ENCODE measurements around the gene ANKRD34C. TPM values are rescaled to one million over a fixed set of nuclear protein-coding genes. Genes with fewer than 3 reads are reported as not detected.

ANKRD34C gene
- polyA plus RNA-seq, 2 of the 4 experiments (the other 2 are of a cell fraction): not detected

GRCh38 chr15:79243723-79244122, 38.8 kb upstream of the ANKRD34C start:
- Histone ChIP-seq H3K4me3 (no peak overlapping the region), H3K4me1 (no peaks in the 10 kb centered on the region), H3K9me3 (no peaks in the 10 kb centered on the region), H3K4me2 (no peak overlapping the region), H3K27ac (no peak overlapping the region)
- POLR2A ChIA-PET: no interaction called here
- 44% methylated on average over 11 of the region's 11 CpGs for WGBS (ENCODE audit: missing lambda C conversion rate)
- ATAC-seq: no peak
- no peak for TF ChIP-seq PHF8 (IDR thresholded peaks at IDR 0.05; ENCODE audit: borderline replicate concordance, low read depth)
- no peak for TF ChIP-seq POLR2A (IDR thresholded peaks at IDR 0.05; ENCODE audit: low read length)
- TF ChIP-seq HES2 (IDR thresholded peaks at IDR 0.05): no peak
- no peak for TF ChIP-seq EHMT2 (IDR thresholded peaks at IDR 0.05; ENCODE audit: low read depth)
- no peak for TF ChIP-seq MAFK (IDR thresholded peaks at IDR 0.05; ENCODE audit: partially characterized antibody)
- no peak for TF ChIP-seq ZFP36 (IDR thresholded peaks at IDR 0.05; ENCODE audit: borderline replicate concordance, partially characterized antibody)
- no peak for TF ChIP-seq MAZ (IDR thresholded peaks at IDR 0.05; ENCODE audit: borderline replicate concordance, low read depth, low read length)
- TF ChIP-seq GATA3 (IDR thresholded peaks at IDR 0.05; ENCODE audit: borderline replicate concordance): no peak
- TF ChIP-seq FOSL2 (IDR thresholded peaks at IDR 0.05): no peak
- no peak for TF ChIP-seq FOSL2 (CRISPR knock-in tag; IDR thresholded peaks at IDR 0.05)
- no peak for TF ChIP-seq EHF (CRISPR knock-in tag; IDR thresholded peaks at IDR 0.05)
- TF ChIP-seq PBX3 (IDR thresholded peaks at IDR 0.05): no peak
- no peak for TF ChIP-seq ATOH8 (CRISPR knock-in tag; IDR thresholded peaks at IDR 0.05; ENCODE audit: low read depth)
- TF ChIP-seq ESRRA (IDR thresholded peaks at IDR 0.05; ENCODE audit: borderline replicate concordance, low read length): no peak
- no peak for TF ChIP-seq POLR2AphosphoS2 (conservative IDR thresholded peaks at IDR 0.05; ENCODE audit: low read length)
- no peak for TF ChIP-seq NPAS2 (CRISPR knock-in tag; IDR thresholded peaks at IDR 0.05; ENCODE audit: borderline replicate concordance)
- no peak for FAIRE-seq
- CTCF ChIA-PET: interaction anchor here (0.5 to 1.1 kb wide), 3 partner anchors 10 to 171 kb away, joined by 3 read pairs; no protein-coding TSS in a partner anchor
- peak in 1 of 2 experiments; percentile 11 for DNase-seq (ENCODE audit: low read depth in 1 of 2, low spot score in 1 of 2)

- H3K4me2 ChIP-seq: no peak overlapping the region
- no peak for FAIRE-seq
- 23% methylated on average over 5 of the region's 5 CpGs for WGBS (ENCODE audit: missing lambda C conversion rate)
- no peak for DNase-seq (ENCODE audit: low read depth in 1 of 2, low spot score in 1 of 2)
- no peaks in the 10 kb centered on the region for H3K4me1 ChIP-seq
- ChIA-PET CTCF (no interaction called here), POLR2A (no interaction called here)
- no peak overlapping the region for H3K27ac ChIP-seq
- no peak for ATAC-seq
- TF ChIP-seq JUNB (IDR thresholded peaks at IDR 0.05) (no peak), PHF8 (IDR thresholded peaks at IDR 0.05; ENCODE audit: borderline replicate concordance, low read depth) (no peak), HOXB13 (CRISPR knock-in tag; IDR thresholded peaks at IDR 0.05; ENCODE audit: low read depth) (no peak), NPAS2 (CRISPR knock-in tag; IDR thresholded peaks at IDR 0.05; ENCODE audit: borderline replicate concordance) (no peak), KDM5A (IDR thresholded peaks at IDR 0.05) (no peak), ZSCAN20 (CRISPR knock-in tag; IDR thresholded peaks at IDR 0.05) (no peak), SMC3 (IDR thresholded peaks at IDR 0.05) (no peak), HDAC2 (IDR thresholded peaks at IDR 0.05) (no peak), RFX5 (IDR thresholded peaks at IDR 0.05) (no peak), PBX3 (IDR thresholded peaks at IDR 0.05) (no peak), GATA3 (IDR thresholded peaks at IDR 0.05; ENCODE audit: borderline replicate concordance) (no peak), USF2 (IDR thresholded peaks at IDR 0.05) (no peak), CHD4 (IDR thresholded peaks at IDR 0.05; ENCODE audit: borderline replicate concordance) (no peak), ELK1 (IDR thresholded peaks at IDR 0.05; ENCODE audit: low read depth, low read length) (no peak), FOSL2 (IDR thresholded peaks at IDR 0.05) (no peak), FOSL2 (CRISPR knock-in tag; IDR thresholded peaks at IDR 0.05) (no peak)
- H3K4me3 ChIP-seq: no peak overlapping the region
- H3K9me3 ChIP-seq: no peaks in the 10 kb centered on the region
Measured at GRCh38 chr15:79244876-79245275, 37.6 kb upstream of the ANKRD34C start.
